NCI-H2171 (cell line): Measurements from ENCODE around the gene DAB2IP.
"Not testable (repeated sequence)": the region's sequence is repeated elsewhere in the genome, so short reads cannot be mapped to it uniquely, and the experiment has no call there.

Experiments
- DNase-seq: peaks from one replicate; lab custom pipeline; 2025; lab: John Stamatoyannopoulos, UW

The DAB2IP gene

DNA sequence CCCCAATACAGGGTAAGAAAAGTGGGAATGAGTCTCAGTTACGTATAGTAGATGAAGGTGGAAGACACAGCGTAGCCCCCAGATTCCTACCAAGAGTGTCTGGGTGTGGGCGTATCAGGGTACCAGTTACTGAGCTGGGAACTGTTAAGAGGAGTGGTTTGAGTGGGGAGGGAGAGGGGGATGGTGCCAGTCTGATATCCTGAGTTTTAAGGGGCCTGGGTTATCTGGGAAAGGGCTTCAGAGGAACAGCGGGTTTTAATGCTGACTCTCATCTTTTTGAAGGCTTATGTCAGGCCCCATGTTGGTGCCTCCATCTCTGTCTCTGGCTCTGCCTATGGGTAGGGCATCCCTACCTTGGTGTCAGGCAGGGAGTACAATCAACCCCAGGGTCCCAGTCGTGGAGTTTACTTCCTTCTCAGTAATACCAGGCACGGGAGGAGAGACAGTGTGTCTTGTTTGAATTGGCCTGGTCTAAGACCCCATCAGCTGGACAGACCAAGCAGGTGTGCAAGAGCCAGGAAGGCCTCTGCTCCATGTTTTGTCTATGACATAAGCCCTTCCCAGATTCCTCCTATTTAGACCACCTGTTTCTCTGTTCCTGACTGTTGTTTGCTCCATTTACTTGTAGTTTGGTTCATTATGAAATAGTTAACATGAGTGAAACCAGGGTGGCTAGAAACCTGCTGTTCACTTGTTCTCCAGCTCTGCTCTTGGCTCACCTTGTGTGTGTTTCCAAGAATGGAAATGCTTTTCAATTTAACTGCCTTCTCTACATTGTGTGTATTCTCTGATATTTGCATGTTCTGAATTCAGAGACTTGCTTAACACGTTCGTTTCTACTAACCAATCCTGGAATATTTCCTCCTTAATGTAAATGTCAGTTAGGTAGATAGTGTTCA is 125.6 kb downstream of the DAB2IP start:
- no peak for DNase-seq

DNA sequence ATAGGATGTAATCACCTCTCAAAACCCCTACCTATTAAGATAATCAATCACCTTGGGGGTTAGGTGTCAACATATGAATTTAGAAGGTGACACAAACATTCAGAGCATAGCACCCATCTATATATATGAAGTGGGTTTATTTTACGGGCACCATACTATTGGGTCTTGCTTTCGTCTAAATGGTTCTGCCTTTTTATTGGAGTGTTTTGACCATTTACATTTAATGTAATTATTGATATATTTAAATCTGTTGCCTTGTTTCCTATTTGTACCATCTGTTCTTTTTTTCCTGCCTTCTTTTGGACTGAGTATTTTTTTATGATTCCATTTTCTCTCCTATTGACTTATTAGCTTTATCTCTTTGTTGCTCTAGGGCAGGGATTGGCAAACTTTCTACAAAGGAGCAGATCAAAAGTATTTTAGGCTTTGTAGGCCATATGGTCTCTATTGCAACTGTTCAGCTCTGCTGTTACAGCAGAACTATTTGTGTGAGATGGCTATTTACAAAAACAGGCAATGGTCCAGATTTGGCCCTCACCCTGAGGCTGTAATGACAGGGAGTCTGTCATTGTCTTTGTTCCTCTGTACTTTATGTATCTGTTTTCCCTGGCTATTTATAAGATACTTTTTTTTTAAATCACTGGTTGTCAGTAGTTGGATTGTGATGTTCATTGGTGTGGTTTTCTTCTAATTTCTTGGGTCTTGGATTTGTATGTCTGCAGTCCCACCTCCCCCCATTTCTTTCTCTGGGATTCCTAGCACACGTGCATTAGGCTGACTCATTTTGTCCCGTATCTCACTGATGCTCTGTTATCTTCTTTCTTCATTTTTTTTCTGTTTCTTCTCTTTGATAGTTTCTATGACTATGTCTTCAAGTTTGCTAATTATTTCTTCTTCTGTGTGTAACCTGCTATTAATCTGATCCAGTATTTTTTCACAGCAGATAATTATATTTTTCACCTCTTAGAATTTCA is 127.1 kb downstream of the DAB2IP start:
- DNase-seq, result no peak

DNA sequence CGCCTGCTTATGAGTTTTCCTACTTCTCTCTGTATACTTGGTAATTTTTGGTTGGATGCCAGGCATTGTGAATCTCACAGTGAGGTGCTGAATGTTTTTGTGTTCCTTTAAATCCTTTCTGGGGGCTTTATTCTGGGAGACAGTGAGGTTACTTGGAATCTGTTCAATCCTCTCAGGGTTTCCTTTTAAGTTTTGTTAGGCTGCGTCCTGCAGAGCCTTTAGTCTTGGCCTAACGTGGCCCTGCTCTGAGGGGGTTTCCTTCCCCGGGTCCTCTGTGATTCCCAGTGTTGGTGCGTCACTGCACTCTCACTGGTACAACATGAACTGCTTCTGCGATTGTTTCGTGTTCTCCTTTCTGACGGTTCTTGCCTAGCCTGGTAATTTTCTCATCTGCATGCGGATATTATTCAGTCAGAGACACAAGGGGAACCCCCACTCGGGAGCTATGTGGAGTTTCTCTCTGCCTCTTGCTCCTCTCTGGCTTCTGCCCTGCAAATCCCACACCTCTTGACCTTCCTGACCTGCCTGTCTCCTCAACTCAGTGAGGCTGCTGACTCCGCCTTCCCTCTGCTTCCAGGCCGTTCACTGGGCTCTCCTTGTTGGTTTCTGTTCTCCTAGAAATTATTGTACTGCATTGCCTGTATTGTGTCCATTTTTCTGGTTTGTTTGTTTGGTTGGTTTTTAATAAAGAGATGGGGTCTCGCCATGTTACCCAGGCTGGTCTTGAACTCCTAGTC is 128.1 kb downstream of the DAB2IP start:
- DNase-seq, result no peak

DNA sequence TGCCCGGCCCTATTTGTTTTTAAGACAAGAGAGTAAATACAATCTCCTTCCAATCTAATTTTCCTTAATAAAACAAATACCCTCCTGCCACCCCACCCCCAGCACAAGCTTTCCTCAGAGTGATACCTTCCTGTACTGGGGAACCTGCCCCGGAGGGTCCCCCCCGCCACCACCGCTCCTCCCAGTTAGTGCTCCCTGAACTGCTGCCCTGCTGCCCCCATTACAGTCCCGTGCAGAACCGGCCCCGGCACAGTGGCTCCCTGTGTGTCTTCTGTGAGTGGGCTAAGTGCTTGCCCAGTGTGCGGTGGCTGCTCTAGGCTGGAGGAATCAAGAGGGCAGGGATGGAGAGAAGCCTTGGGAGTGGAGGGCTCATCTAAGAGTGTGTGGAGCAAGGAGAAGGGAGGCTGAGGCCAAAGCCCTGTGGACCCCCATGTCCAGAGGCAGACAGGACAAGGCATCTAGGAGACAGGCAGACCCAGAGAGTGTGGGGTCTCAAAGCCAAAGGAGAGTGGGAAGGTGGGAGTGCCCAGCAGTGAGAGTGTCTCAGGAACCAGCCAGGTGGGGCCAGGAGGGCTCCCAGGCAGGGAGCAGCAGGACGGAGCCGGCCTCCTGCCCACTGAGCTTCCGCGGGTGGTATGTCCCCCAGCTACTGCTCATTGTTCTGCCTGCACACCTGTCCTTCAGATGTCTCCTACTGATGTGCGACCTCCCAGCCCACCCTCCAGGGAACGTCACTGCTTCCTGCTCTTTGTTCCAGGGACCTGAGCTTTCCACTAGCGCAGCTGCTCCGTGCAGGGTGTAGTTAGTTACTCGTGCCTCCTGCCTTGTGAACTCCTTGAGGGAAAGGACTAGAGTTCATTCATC is 129.0 kb downstream of the DAB2IP start:
- DNase-seq, result no peak

DNA sequence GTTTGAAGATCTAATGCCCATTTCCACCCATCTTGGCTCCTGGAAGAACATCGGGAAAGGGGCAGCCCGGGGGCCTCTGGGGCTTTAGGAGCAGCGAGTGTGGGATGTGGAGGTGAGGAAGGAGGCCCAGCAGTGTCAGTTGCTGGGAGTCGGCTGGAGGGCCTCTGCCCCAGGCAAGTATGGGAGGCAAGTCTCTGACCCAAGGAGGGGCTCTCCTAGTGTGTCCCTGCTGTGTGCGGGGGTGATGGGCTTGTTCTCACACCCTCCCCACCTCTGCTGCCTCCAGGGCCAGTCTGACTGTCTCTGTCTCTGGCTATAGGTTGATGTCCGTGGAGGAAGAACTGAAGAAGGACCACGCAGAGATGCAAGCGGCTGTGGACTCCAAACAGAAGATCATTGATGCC is 129.7 kb downstream of the DAB2IP start:
- DNase-seq, result no peak

DNA sequence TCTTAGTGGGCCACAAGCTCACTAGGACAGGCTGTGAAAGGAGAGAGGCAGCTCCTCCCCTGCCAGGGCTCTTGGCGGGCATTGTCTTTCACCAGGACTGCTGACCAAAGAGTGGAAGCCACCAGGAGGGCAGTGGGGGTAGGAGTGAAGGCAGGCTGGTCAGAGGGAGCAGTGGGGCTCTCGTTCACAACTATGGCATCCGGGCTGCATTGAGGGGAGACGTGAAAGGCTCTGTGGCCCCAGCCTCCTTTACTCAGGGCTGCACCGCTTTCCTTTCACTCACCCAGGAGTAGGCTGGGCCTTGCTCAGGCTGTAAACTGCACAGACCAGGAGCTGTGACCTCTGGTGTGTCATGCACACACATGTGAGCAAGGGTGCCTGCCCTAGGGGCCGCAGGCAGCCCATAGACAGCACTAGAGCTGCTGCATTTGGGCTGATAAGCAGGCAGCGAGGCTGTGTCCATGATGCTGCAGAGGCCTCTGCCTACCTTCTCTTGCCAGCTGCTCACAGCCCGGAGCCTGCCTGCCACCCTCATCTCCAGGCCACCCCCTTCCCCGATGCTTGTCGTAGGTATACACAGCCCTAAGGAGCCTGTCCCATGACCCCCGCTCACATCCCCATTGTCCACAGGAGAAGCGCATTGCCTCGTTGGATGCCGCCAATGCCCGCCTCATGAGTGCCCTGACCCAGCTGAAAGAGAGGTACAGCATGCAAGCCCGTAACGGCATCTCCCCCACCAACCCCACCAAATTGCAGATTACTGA is 130.4 kb downstream of the DAB2IP start:
- no peak for DNase-seq

DNA sequence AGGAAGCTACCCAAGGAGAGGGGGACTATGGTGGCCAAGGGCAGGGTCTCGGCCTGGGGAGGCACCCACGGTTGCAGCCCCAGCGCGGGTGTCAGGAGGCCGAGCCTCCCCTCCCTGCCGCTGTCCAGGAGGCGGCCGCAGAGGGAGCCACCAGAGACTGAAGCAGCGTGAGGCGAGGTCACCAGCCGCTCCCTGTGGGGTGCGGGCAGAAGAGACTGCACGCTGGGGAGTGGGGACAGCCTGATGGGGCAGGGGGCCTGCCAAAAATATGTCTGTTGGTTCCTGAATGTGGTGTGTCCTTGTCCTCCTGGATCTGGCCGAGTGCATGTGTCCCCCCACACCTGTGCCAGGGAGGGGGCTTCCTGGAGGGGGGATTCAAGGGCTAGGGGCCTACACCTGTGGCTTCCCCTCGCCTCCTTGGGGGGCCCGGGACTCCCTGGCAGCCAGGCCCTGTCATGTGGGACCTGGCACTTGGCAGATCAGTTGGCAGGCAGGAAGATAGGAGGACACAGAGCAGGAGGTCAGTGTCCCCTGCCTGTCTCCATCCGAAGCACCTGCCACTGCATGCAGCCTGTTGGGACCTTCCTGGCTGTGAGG is 131.2 kb downstream of the DAB2IP start:
- no peak for DNase-seq

DNA sequence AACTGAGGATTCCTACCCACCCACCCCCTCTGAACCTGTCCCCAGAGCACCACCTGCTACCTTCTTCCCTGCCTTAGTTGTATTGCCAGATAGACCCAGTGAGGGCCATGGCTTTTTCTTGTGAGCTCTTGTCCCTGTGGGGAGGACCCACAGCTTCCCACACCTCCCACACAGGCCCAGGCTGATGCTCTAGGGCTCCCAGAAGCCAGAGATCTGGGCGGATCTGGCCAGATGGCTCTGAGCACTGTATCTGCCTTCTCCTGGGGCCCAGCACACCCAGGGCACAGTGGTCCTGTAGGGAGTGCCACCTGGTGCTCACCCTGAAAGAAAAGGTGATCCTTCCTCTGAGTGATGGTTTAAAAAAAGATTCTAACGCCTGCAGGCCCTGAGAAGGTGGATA is 131.7 kb downstream of the DAB2IP start:
- DNase-seq, result peak; percentile 84

DNA sequence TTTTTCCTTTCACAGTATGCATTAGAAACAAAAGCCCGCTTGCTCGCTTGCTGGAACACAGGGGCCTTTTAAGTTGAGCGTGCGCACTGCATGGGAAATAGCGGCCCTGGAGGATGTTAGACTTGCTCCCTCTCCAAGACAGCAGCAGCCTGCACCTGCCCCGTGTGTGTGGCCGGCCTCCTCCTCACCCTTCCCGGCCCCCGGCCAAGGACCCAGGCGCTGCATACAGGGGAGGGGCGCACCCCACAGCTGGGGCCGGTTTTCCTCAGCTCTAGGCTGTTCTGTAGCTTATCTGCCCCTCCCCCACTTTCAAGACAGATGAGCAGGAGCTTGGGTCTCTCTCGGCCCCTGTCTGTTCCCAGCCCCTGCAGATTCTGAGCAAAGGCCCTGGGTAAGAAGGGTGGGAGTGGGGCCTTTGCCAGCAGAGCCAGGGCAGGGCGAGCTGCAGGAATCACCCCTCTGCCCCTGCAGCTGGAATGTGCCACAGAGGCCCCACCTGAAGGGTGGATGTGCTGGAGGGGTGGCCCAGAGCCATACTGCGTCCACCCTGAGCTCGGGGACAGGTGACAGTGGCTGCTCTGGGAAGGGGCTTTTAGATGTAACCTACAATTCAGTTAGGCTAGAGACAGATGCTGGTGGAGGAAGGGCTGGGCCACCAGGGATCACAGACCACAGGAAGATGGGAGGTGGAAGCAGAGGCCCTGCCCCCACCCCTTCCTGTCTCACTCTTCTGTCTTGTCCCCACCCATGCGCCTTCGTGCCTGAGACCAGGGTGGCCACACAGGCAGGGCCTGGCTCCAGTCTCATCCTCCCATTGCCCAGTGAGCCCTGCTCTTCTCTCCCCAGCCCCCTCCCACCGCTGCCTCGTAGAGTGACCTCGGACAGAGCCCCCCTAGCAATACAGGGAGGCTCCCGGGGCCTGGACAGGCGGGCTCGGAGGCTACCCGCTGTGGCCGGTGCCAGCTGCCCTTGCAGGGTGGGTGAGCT is 132.4 kb downstream of the DAB2IP start:
- DNase-seq, result peak; percentile 84

DNA sequence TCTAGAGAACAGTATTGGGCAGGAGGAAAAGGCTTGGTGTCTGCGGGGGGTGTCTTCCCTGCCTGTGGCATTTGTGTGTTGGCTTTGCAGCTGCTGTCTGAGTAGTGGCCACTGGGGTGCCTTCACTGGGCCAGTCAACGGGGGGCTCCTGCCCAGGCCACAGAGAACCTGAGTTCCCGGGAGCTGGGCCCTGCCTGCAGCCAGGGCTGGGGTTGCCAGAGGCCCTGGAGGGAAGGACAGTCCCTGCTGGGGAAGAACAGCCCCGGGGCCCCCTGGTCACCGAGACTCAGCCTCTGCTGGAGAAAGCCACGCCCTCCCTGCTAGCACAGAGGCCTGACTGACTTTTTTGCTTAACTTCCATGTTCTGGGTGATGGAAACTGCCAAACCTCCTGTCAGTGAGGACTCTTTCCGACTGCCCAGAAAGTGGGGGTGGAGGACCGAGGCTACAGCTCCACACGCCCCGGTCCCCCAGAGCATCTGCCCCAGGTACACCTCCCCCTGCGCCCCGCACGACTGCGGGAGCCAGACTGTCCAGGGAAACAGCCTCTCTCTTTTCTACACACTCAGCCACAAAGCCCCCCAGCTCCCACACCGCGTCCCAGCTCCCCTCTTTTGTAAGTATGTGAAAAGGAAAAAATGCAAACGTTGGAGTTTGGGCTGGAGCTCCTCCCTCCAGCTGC is 133.4 kb downstream of the DAB2IP start:
- DNase-seq, result no peak

DNA sequence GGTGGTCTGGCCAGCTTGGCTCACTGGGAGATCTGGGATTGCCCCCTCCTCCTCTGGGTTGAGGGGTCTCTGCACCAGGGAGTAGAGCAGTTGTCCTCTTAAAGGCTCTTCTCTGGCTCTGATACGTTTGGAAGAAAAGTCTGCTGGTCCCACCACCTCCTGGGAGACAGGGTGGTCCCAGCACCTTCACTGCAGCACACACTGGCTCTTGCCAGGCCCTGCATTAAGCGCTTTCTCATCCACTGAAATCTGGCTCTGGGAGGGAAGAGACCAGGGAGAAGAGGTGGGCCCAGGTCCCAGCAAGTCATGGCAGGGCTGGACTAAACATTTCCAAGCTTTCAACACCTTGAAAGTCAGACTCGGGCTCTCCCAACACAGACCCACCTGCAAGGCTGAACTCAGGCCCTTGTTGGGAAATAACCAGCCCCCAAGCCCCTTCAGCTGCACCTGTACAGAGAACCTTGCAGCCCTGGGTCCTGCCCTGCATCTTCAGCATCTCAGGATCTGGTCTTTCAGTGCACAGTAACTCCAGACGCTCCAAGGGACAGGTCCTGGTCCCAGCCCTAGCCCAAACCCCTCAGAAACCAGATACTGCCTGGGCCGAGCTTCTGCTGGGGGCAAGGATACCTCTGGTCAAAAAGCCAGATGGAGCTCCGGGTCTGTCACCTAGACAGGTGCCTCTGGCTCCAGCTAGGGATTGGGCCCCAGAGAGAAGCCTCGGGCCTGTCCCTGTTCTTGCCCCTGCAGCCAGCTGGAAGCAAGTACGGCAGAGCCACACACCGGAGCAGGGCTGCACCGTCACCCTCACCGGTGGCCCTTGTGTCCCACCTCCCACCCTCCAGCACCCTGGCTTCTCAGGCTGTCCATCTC is 134.5 kb downstream of the DAB2IP start:
- DNase-seq, result no peak

DNA sequence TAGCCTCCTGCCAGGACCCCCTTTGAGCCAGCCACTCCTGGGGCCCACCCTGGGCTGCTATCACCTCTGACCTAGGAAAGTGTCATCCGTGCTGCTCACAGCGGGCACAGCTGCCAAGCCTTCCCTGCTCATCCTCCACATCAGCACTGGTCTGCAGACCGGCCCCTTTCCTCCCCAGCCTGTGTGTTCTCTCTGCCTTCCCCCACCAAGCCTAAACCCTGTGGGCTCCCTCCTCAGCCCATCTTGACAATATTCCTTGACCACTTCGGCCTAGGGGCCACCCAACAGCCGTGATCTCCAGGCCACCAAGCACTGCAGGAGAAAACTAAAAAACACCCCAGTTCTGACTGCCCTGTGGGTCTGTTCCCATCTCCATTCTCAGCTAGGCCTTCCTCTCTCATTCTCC is 135.1 kb downstream of the DAB2IP start:
- DNase-seq, result no peak

DNA sequence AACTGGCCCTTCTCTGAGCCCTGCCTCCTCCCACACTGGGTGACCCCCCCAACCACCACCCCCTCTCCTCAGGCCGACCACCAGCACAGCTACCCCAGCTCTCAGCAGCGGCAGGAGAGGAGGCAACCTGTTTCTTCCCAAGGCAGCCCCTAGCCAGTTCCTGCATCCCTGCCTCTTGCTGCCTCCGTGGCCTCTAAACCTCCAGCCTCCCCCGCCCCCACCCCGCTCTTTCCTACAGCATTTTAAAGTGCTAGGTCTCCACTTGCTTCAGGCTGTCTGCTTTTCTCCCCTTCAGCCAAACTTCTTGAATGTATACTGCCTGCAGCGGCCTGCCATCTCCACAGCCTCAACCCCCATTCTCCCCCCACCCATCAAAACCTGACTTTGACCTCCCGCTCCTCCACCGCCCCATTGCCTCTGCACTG is 135.6 kb downstream of the DAB2IP start:
- DNase-seq, result no peak

DNA sequence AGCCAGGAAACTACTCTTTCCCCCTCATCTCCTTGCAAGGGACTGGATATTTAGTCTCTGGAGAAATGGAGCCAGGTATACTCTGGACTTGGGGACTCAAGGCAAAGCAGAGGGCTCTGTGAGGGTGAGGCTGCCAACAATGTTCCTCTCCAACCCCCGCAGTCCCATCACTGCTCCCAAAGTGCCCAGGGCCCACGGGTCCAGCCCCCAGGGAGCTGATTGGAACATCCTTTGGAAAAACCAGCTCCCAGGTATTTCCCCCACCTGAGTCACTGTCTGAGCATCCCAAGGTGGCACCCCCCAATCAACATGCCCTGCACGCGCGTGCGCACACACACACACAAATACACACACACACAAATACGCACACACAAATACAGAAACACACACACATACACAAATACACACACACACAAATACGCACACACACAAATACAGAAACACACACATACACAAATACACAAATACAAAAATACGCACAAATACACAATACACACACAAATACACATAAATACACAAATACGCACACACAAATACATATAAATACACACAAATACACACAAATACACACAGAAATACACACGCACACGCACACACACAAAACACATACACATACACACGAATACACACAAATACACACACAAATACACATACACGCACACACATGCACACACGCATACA is 137.4 kb downstream of the DAB2IP start:
- no peak for DNase-seq

DNA sequence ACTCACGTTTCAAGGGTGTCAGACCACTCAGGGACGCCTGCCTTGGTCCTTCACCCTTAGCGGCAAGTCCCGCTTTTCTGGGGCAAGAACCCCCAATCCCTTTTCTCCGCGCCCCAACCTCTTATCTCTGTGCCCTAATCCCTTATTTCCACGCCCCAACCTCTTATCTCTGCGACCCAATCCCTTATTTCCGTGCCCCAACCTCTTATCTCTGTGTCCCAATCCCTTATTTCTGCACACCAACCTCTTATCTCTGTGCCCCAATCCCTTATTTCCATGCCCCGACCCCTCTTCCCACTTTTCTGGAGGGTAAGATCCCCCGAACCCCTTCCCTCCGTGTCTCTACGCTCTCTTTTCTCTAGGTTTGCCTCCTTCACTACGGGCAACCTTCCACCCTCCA is 139.4 kb downstream of the DAB2IP start:
- DNase-seq, result no peak

DNA sequence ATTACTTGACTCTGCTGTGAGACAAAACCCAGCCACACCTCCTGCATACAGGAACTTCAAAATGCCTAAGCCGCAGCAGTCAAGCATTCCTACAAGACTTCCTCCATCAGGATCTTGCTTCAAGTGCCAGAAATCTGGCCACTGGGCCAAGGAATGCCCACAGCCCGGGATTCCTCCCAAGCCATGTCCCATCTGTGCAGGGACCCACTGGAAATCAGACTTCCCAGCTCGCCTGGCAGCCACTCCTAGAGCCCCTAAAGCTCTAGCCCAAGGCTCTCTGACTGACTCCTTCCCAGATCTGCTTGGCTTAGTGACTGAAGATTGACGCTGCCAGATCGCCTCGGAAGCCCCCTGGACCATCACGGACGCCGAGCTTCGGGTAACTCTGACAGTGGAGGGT is 141.0 kb downstream of the DAB2IP start:
- DNase-seq, result not testable (repeated sequence)

DNA sequence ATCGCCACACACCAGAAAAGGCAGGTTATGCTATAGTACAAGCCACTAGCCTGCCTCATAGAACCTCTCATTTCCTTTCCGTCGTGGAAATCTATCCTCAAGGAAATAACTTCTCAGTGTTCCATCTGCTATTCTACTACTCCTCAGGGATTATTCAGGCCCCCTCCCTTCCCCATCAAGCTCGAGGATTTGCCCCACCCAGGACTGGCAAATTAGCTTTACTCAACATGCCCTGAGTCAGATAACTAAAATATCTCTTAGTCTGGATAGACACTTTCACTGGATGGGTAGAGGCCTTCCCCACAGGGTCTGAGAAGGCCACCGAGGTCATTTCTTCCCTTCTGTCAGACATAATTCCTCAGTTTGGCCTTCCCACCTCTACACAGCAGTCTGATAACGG is 142.9 kb downstream of the DAB2IP start:
- DNase-seq, result not testable (repeated sequence)
